IPS DF 19.7 (cell line): Measurements from ENCODE around the gene MCAM.

Source experiments
- DNase-seq: peaks from one replicate; pipeline ENCODE4 v3.0.0-alpha.2; 2013; ENCODE audit warnings: low read depth, low spot score

The MCAM gene

DNA sequence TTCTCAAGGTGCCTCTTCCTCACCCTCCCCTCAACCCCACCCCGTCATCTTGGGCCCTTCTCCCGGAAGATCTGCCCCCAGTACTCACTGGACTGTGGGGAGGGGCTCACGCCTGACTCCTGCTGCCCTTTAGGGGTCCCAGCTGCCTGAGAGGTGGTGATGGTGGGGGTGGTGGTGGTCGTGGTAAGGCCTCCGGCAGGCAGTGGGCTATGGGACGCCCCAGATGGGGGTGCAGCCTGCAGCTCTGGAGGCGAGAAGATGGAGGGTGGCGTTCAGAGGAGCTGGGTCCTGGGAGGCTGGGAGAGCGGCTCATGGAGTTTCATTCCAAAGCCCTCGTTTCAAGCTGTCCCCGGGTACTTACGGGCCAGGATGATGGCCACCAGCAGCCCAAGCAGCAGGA is 28.8 kb upstream of the MCAM start:
- DNase-seq, result no peak

DNA sequence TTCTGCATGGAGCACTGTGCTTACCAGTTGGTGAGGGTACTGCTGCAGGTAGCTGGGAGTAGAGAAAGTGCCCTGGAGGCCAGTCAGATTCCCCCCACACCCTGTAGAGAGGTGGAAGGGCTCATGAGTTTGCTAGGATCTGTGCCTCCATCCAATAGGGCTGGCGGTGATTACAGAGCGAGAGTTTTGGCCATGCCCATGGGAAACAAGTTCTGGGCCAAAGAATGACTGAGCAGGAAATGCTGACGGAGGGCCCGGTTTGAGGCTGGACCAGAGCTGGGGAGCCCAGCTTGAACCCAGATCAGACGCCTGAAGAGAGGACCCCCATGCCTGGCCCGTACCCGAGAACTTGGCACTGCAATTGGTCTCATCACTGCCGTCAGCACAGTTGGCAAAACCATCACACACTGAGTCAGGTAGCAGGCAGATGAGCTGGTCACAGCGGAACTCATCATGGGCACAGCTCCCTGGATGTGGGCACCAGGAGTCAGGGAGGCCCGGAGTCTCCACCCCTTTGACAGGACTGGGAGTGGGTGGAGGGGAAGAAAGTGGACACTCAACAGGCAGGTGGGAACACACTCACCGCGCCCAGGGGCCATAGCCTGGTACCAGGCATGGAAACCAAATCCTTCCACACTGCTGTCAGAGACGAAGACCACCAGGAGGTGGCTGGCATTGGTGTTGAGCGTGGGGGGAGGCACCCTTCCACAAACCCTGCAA is 27.5 kb upstream of the MCAM start:
- DNase-seq, result no peak

DNA sequence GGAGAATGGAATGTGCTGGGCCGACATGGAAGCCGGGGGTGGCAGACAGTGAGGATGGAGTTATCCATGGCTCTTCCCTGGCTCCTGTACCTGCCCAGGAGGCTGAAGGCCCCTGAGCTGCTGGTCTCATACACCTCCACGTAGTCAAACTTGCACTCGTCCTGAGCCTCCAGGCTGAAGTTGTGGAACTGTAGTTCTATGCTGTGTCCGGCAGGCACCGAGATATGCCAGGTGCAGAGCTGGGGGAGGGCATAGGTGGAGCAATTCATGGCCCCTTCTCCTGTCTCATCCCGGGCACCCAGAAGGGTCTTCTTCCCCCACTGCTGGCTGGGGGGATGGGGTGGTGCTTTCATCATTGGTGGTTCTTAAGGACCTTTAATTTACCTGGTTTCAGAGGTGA is 26.8 kb upstream of the MCAM start:
- DNase-seq, result no peak

DNA sequence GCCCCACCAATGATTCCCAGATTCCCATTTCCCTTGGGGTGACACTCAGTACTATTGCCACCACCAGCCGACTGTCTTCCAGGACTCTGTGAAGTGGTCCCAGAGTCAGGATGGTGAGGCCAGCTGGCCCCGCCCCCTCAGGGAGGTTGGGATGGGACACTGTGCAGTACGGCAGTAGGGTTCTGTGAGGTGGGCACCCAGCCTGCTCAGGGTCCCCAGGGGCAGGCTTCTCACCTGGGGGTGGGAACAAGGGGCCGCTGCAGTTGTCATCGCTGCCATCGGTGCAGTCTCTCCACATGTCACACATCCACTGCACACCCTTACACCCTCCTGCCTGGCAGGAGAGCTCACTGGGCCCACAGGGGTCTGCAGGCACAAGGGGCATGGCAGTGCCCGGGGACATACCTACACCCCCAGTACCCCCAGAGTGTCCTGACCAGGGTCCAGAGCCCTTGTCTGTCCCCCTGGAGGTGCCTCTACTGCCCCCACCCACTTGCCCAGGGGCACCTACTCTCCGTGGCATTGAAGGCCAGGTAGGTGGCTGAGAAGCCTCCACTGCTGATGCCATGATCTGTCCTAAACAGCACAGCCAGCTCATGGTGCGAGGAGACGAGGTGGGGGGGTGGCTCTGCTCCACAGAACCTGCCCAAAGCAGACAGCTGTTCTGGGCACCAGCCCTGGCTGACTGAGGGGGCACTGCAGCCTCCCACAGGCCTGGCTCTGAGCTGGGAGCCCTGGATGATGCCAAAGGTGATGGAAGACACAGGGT is 25.6 kb upstream of the MCAM start:
- DNase-seq, result no peak

DNA sequence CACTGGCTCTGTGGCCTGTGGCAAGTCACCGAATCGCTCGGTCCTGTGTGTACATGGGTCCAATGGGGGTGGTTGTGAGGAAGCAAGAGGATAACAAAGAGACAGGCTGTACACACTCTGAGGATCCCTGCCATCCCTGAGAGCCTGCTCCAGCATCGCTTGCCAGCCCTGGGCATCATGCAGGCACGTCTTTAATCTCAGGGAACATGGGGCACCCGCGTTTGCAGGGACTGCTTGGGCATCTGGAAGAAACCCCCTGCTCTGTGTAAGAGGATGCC is 25.0 kb upstream of the MCAM start:
- no peak for DNase-seq

DNA sequence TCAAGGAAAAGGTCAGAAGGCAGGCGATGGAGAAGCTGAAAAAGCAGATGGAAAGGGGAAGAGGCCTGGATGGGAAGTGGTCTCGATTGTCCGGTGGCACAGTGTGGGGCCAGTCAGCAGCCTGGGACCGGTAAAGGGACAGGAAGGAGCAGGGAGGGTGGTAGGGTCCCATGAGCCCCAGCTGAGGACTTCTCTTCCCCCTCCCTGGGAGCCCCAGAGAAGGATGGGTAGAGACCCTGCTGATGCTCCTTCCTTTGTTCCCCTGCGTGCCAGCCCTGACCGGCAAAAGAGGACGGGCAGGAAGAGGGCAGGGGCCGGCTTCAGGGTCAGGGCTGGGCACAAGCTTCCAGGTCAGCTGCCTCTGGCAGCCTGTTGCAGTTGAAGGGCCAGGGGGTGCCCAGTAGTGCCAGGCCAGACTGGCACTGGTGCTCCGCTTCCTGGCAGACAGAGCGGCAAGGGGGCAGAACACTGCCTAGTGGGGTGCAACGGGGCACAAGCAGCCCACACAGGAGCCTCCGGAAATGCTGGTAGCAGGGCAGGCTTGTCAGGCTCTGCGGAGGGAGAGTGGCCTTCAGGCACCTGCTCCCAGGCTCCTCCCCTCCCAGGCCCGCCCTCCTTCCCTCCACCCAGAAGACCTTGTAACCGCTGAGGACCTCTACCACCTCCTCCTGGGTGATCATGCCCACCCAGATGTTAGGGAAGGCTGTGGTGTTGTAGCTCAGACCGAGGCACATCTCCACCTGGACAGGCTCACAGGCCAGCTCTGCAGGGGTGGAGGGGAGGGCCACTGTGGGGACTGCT is 24.5 kb upstream of the MCAM start:
- no peak for DNase-seq

DNA sequence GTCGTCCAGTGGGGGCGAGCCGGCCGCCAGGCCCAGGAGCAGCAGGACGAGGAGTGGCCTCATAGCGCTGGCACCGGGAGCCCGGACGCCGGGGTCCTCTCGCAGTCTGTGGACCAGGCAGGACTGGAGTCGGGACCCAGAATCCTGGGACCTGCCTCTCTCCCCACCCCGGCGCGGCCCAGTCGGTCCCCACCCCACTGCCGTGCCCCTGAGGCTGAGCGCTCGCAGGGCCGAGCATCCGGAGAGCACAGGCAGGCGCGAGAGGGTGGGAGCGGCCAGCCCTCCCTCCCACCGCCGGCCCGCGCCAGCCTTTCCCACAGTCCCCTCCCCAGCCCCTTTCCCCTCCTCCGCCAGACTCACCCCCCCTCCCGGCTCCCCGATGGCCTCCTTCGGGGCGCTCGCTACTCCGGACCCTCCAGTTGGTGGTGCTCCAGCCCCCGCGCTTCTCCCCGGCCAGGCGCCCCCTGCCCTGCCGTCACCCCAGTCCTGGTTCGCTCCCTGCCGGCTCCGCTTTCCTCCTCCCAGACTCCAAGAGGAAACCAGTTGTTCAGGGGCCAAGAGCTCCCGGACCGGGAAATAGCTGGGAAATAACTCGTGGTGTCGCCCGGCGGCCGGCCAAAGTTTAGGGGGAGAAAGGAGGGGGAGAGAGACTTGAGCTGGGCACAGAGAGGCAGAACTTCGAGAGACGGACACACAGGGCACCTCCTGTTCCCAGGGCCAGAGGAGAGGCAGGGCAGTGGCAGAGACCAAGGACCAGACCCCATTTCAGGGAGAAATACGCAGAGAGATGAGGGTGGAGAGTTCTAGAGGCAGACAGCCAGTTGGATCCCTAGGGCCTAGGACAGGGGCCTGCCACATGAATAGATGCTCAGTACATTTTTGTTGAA is 23.6 kb upstream of the MCAM start, which contains the start of gene C1QTNF5:
TSS of gene C1QTNF5 (minus strand) at position 549 of the 887 bp plus-strand sequence. CDS start at position 63, 486 bp downstream.
- no peak for DNase-seq

DNA sequence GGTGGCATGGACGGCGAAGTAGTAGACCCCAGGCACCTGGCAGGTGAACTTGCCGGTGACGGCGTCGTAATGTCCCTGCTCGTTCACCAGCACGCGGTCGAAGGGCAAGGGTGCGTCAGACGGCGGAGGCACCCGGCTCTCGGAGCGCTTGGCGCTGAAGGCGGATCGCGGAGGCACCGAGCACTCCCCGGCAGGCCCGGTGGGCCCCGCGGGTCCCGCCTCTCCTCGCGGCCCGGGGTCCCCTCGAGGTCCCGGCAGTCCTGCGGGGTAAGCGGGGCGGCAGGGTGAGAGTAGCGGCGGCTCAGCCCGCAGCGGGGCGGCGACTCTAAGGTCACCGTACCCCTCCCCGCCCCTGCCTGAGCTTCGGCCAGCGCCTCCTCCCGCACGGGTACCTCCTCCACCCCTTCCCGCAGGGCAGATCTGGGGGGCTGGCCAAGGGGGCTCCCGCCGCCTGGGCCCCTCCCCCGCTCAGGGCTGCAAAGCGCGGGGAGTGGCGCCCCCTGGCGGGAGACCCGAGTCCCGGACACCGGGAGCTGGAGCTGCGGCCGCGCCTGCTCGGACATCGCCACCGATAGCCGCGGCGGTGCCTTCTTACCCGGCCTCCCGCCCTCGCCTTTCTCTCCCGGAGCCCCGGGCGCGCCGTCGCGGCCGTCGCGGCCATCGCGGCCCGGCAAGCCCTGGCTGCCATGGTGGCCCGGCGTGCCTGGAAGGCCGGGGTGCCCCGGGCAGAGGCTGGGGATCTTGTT is 22.8 kb upstream of the MCAM start:
- DNase-seq, result no peak

DNA sequence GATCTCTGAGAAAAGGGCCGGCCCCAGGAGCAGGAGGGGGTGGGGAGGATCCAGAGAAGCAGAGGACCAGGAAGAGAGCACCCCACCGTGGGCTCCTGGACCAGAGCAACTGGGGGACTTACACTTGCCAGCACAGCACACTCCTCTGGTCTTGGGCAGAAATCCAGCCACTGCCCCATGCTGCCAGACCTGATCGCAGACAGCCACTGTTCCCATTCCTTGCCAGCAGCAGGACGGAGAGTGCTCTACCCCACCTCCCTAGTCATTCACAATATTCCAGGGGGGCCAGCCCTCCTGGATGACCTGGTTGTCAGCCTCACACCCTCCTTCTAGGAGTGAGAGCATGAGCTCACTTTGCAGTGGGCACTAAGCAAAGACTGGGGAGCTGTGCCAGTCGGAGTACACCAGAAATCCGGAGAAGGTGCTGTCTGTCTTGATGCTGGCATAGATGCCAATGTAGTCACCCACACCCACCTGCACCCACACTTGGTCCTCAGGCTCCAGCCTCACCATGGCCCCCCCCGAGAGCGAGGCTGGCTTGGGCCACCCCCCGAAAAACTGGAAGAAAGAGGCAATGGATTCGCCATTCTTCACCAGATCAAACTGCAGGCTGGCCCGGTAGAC is 22.1 kb upstream of the MCAM start:
- DNase-seq, result no peak

DNA sequence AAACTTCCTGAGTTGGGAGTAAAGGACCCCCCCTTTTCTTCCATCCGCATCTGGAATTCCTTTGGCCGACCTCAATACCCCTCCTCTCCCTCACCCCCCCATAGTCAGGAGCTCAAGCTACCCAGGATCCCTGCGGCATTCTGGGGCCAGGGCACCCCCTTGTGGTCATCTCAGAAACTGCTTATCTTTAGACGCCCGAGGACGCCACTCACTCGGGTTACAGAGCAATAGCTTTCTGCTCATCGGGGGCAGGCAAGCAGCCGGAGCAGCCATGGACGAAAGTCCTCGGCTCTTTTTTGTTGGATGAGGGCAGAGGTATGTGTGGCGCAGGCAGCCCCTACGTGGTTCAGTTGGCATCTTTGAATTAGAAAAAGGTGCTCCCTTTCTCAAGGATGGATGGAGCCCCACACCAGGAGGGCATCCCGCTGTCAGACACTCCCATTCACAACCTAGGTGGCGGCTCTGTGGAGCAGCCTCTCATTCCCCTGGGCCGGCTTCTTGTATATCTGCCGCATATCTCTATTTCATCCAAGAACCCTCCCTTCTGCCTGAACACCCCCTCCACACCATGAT is 21.5 kb upstream of the MCAM start:
- DNase-seq, result no peak

DNA sequence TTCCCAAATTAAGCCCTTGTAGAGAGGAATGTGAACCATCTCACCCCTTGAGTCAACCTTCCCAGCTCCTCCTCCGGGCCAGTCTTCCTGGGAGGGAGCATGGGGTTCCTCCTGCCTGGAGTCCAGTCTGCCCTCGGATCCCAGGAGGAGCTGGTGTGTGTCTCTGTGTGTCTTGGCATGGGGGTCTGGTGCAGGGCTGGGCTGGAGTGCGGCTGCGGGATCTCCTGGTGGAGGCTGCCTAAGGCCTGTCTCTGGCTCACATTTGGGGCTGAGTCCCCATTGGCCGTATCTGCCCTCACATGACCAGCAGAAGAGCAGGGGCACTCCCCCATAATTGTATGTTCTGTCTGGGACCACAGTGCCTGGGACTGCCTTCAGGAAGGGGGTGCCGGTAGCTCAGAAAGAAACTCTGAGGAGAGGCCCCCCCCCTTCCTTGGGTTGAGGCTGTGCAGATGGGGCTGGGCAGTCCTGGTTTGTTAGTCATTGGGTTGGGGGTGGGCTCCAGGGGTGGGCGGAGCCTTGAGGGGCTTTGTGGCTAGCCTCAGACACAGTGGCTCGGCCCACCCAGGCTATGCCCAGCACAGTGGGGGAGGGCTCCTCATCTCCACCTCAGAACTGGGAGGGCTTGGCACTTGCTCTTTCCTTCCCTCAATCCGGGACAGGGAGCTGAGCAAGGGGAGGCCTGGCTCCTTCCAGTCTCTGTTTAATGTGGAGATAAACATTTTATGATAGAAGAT is 20.8 kb upstream of the MCAM start:
- DNase-seq, result no peak

DNA sequence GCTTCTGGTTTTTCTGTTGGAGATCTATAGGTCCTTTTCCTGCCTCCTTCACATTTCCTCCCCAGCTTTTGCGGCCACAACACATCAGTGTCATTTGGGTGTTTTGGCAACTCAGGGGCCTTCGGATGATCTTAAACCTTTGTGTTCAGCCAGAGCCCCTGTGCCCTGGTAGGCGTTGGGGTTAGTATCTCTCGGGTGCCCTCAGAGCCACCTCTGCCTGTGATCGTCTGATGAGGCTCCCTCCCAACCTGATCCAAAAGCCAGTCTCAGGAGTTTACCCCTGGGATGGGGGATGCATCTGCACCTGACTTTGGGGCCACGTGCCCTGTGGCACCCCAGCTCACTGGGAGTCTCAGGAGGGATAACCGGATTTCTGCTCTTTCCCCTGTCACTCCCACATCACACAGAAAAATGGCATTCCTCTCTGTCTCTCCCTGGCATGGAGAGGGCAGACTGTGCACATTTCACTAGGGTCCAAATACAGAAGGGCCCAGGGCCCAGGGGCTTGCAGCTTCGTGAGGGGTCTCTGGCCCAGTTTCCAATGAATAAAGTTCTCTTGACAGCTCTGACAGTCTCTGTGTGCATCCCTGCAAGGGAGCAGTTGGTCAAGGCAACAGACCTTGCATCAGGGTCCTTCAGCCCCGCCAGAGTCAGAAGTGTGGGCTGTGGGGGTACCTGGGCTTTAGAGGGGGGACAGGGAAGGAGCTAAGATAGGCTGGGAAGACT is 20.0 kb upstream of the MCAM start:
- DNase-seq, result no peak

DNA sequence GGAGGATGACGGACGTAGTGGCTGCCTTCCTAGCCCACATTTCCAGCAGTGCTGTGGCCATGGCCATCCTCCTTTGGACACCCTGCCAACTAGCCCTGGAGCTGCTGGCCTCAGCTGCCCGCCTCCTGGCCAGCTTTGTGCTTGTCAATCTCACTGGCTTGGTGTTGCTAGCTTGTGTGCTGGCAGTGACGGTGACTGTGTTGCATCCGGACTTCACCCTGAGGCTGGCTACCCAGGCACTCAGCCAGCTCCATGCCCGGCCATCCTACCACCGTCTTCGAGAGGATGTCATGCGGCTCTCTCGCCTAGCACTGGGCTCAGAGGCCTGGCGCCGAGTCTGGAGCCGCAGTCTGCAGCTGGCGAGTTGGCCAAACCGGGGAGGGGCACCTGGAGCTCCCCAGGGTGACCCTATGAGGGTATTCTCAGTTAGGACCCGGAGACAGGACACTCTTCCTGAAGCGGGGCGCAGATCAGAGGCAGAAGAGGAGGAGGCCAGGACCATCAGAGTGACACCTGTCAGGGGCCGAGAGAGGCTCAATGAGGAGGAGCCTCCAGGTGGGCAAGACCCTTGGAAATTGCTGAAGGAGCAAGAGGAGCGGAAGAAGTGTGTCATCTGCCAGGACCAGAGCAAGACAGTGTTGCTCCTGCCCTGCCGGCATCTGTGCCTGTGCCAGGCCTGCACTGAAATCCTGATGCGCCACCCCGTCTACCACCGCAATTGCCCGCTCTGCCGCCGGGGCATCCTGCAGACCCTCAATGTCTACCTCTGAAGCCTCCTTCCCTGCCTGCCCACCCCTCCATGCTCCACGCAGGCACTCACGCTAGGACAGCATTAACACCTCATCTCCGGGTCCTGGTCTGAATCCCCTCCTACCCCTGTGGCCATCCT is 19.0 kb upstream of the MCAM start:
- no peak for DNase-seq

DNA sequence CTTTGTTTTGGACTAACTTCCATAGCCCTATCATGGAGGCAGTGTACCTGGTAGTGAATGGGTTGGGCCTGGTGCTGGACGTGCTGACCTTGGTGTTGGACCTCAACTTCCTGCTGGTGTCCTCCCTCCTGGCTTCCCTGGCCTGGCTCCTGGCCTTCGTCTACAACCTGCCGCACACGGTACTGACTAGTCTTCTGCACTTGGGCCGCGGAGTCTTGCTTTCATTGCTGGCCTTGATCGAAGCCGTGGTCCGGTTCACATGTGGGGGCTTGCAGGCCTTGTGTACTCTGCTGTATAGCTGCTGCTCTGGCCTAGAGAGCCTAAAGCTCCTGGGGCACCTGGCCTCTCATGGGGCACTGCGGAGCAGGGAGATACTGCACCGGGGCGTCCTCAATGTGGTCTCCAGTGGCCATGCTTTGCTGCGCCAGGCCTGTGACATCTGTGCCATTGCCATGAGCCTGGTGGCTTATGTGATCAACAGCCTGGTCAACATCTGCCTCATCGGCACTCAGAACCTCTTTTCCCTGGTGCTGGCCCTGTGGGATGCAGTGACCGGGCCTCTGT is 18.2 kb upstream of the MCAM start:
- DNase-seq, result no peak

DNA sequence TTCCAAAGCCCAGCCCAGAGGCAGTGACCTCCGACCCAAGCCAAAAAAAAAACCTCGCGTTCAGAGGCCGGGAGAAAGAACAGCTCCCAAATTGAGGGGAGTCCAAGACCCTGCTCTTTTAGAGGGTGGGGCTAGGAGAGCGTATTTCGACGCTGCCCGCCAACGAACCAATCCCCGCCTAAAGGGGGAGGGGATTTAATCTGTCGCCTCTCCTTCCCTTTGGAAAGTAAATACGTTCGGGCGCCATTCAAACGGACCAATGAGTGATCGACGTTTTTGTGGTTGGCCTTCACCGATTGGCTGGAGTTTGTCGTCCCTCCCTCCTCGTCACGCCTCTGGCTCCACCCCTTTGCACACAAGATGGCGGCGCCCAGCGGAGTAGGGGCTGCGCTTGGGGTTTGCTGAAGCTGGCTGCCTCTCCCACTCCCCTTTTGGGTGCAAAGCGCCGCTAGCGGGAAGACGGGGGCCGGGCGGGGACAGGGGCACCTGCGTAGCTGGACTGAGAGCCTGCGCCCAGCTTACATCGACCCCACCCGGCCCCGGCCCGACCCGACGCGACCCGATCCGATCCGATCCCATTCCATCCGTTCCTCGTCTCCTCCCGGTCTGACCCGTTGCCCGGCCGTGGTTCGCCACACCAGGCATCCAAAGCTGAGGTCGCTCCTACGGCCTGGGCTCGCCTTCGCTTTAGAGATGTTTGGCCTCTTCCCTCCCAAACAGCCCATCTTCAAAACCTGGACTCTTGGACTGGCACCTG is 17.4 kb upstream of the MCAM start, which contains the start of gene RNF26:
TSS of gene RNF26 (plus strand) at position 354 of the 757 bp plus-strand sequence. CDS start 596 bp downstream, outside the sequence.
- peak; percentile 98 for DNase-seq

DNA sequence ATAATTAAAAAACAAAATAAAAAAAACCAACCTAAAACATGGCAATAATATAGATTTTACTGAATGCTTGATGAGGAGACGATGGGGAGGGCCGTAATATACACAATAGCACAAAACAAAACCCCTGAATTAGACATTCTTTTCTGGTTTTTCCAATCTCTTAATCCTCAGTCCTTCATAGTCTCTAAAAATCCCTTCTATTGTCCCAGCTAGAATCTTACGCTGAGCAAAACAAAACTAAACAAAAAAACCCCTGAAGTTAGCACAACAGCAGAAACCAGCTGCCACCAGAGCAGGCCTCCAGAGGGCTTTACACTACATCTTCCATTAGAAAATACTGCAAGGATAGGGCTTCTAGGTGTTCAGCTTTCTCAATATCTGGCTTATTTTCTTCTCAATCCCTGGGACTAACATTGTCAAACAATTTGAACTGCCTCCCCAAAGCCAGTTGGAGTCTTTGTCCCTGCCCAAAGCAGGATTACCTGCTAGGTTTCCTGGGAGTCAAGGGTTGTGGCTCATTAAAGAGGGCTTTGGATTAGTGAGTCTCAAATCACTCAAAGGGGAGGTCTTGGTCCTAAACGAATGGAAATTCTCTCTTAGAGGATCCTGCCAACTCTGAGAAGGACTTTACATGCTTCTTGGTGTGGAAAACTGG is 15.3 kb upstream of the MCAM start:
- no peak for DNase-seq
